OCI-LY7 (cell line): ENCODE measurements around the gene ADAMTS4. TPM values are rescaled to one million over a fixed set of nuclear protein-coding genes. Genes with fewer than 3 reads are reported as not detected.

Experiments used
- BruUV-seq: library from RNA; stranded (reverse); fragments of 400-500 nt; replicated peaks from 2 replicates; lab custom pipeline; 2021; lab: Mats Ljungman, UMichigan
- CTCF ChIA-PET: fragments of 300-600 bp; sonication (Branson Sonifier 250); formaldehyde crosslinking; loops from one replicate; lab custom pipeline; 2022; ENCODE audit warnings: antibody characterized with exemption; ENCODE audit not compliant: unreplicated experiment; lab: Charles Lee
- POLR2A ChIA-PET: fragments of 300-600 bp; sonication (Branson Sonifier 250); formaldehyde crosslinking; loops from one replicate; lab custom pipeline; 2022; ENCODE audit warnings: antibody characterized with exemption; lab: Charles Lee
- DNase-seq: peaks from one replicate; pipeline ENCODE4 v3.0.0-alpha.2; 2015; ENCODE audit warnings: low spot score
- H2AFZ ChIP-seq: fragments of 200-600 bp; sonication (generic), shearing (Covaris generic); 2 replicates; pipeline ENCODE4 v1.6.1; 2014; ENCODE audit warnings: mild to moderate bottlenecking, antibody characterized with exemption, low read length, moderate library complexity
- H3K27ac ChIP-seq: fragments of 200-600 bp; sonication (generic); 2 replicates; pipeline ENCODE4 v1.5.1; 2014; ENCODE audit warnings: mixed run types, low read depth, mild to moderate bottlenecking, moderate library complexity, low read length, inconsistent platforms; ENCODE audit not compliant: poor library complexity, severe bottlenecking
- H3K36me3 ChIP-seq: fragments of 200-600 bp; sonication (generic); 2 replicates; pipeline ENCODE4 v1.6.1; 2014; ENCODE audit warnings: mild to moderate bottlenecking, antibody characterized with exemption, low read length, moderate library complexity, mixed read lengths; ENCODE audit not compliant: insufficient read depth
- H3K4me1 ChIP-seq: fragments of 200-600 bp; sonication (generic); 2 replicates; pipeline ENCODE4 v1.5.1; 2014; ENCODE audit warnings: mild to moderate bottlenecking, low read length; ENCODE audit not compliant: insufficient read depth, poor library complexity, severe bottlenecking
- H3K4me2 ChIP-seq: fragments of 200-600 bp; sonication (generic); 2 replicates; pipeline ENCODE4 v1.6.1; 2014; ENCODE audit warnings: mild to moderate bottlenecking, low read length
- H3K4me3 ChIP-seq: fragments of 200-600 bp; sonication (generic); 2 replicates; pipeline ENCODE4 v1.5.1; 2014; ENCODE audit warnings: mild to moderate bottlenecking, low read depth, low read length; ENCODE audit not compliant: poor library complexity, severe bottlenecking
- H3K79me2 ChIP-seq: fragments of 200-600 bp; sonication (generic); 2 replicates; pipeline ENCODE4 v1.6.1; 2016; ENCODE audit warnings: low read depth, mild to moderate bottlenecking, low read length, moderate library complexity, mixed read lengths; ENCODE audit not compliant: insufficient read depth
- H3K9me2 ChIP-seq: fragments of 200-600 bp; sonication (generic); 2 replicates; pipeline ENCODE4 v1.6.1; 2016; ENCODE audit warnings: mild to moderate bottlenecking, low read length, mixed read lengths; ENCODE audit not compliant: insufficient read depth
- H3K9me3 ChIP-seq: fragments of 200-600 bp; sonication (generic); 2 replicates; pipeline ENCODE4 v1.6.1; 2014; ENCODE audit warnings: mild to moderate bottlenecking, mixed run types, low read length, mixed read lengths
- H4K20me1 ChIP-seq: fragments of 200-600 bp; sonication (generic); 2 replicates; pipeline ENCODE4 v1.6.1; 2014; ENCODE audit warnings: mild to moderate bottlenecking, antibody characterized with exemption, low read length, moderate library complexity, mixed read lengths; ENCODE audit not compliant: insufficient read depth
- CTCF ChIP-seq: fragments of 200-600 bp; sonication (generic); conservative IDR thresholded peaks from 2 replicates; pipeline ENCODE4 v1.5.1; 2014; ENCODE audit warnings: mild to moderate bottlenecking, antibody characterized with exemption, low read length, moderate library complexity, mixed read lengths
- EZH2phosphoT487 ChIP-seq: fragments of 200-600 bp; sonication (generic); IDR thresholded peaks from 2 replicates; pipeline ENCODE4 v1.6.1; 2018; ENCODE audit warnings: low read depth, borderline replicate concordance, mild to moderate bottlenecking, mixed run types, antibody characterized with exemption, low read length, moderate library complexity, mixed read lengths
- intact Hi-C: fragments of 100-400 bp; cut with micrococcal nuclease; formaldehyde crosslinking; loops from one replicate; pipeline ENCODE4 v1.10.0; 2022; ENCODE audit not compliant: unreplicated experiment
- total RNA-seq, 2 experiments: library from RNA; depleted of rRNA in 1 of 2; stranded (reverse); fragments of >200 nt in 1 of 2; shearing (Covaris generic) in 1 of 2; gene quantifications; 2 replicates each; pipeline ENCODE4 v1.2.3, GENCODE V29; 2014 to 2022

Gene ADAMTS4
- total RNA-seq, 2 experiments from 2014 or later: 0.03 to 0.15 TPM

GRCh38 chr1:161235957-161236775 lies 37.3 kb upstream of the ADAMTS4 start:
- no TSS peak for BruUV-seq
- H2AFZ ChIP-seq: no peak overlapping the region
- intact Hi-C loops: no loop called here
- no peaks in the 10 kb centered on the region for H3K4me1 ChIP-seq
- H3K4me2 ChIP-seq: no peak overlapping the region
- H3K9me2 ChIP-seq: no peaks in the 10 kb centered on the region
- no peaks in the 10 kb centered on the region for H3K9me3 ChIP-seq
- ChIA-PET CTCF (no interaction called here), POLR2A (interaction anchor here (0.6 kb wide), 1 partner anchor 10 kb away, joined by 4 read pairs; no protein-coding TSS in a partner anchor)
- H3K4me3 ChIP-seq: no peak overlapping the region
- TF ChIP-seq EZH2phosphoT487 (no peak), CTCF (no peak)
- H3K27ac ChIP-seq: no peak overlapping the region
- no peaks in the 10 kb centered on the region for H3K79me2 ChIP-seq
- H4K20me1 ChIP-seq: no peaks in the 10 kb centered on the region
- DNase-seq: no peak
- no peaks in the 10 kb centered on the region for H3K36me3 ChIP-seq

DNA sequence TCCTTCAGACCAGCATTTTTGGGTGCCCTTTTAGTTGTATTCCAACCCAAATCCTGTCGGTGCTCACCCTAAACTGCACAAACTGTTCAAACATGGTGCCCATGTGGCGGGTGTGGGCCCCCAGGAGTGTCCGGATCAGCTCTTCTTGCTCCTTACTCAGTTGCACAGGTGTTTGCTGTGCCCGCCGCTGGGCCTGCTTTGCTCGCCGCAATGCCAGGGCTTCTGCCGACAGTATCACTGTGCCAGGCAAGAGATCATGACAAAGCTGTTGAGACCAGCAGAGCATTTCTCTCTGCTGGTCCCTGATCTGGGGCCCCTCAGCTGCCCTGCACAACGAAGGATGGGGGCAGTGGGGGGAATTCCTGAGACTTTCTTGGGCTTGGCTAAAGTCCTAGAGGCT lies 34.2 kb upstream of the ADAMTS4 start:
- H4K20me1 ChIP-seq: no peaks in the 10 kb centered on the region
- no peaks in the 10 kb centered on the region for H3K4me1 ChIP-seq
- CTCF ChIA-PET: no interaction called here
- DNase-seq: no peak
- POLR2A ChIA-PET: no interaction called here
- H3K36me3 ChIP-seq: peaks cover 19% of the 10 kb centered on the region
- intact Hi-C loops: no loop called here
- H3K4me2 ChIP-seq: no peak overlapping the region
- no peaks in the 10 kb centered on the region for H3K9me3 ChIP-seq
- BruUV-seq: no TSS peak
- H3K9me2 ChIP-seq: no peaks in the 10 kb centered on the region
- H3K4me3 ChIP-seq: no peak overlapping the region
- no peak overlapping the region for H2AFZ ChIP-seq
- H3K27ac ChIP-seq: no peak overlapping the region
- TF ChIP-seq CTCF (no peak), EZH2phosphoT487 (no peak)
- H3K79me2 ChIP-seq: no peaks in the 10 kb centered on the region

DNA sequence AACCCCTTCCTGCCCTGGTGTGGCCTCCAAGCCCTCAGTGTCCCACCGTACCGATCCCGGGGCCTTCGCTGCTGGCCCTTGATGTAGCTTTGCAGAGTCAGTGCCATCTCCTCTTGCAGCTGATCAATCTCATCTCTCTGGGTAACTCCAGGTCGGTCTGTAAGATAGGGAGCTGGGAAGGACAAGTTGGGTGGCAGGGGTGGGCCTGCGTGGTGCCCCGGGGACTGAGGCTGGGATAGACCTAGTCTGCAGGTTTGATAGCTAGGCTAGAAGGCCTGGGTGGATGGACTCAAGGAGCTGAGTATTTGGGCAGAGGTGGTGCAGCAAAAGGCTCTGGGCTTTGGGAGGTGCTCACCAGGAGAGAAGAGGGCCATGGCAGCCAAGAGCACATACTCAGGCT lies 31.9 kb upstream of the ADAMTS4 start:
- peaks cover 17% of the 10 kb centered on the region for H3K4me1 ChIP-seq
- no peak overlapping the region for H3K27ac ChIP-seq
- CTCF ChIA-PET: no interaction called here
- no peaks in the 10 kb centered on the region for H3K9me2 ChIP-seq
- intact Hi-C loops: no loop called here
- H3K4me3 ChIP-seq: no peak overlapping the region
- no TSS peak for BruUV-seq
- no peaks in the 10 kb centered on the region for H3K9me3 ChIP-seq
- POLR2A ChIA-PET: no interaction called here
- H3K79me2 ChIP-seq: no peaks in the 10 kb centered on the region
- no peak for DNase-seq
- no peak overlapping the region for H3K4me2 ChIP-seq
- TF ChIP-seq EZH2phosphoT487 (no peak), CTCF (no peak)
- no peak overlapping the region for H2AFZ ChIP-seq
- no peaks in the 10 kb centered on the region for H4K20me1 ChIP-seq
- peaks cover 24% of the 10 kb centered on the region for H3K36me3 ChIP-seq
